ENCODE measurements around the gene RARS1. TPM values are rescaled to one million over a fixed set of nuclear protein-coding genes. Genes with fewer than 3 reads are reported as not detected.
A peak's percentile ranks its signal among the peaks of the same experiment; 100 is the strongest.

Gene RARS1
- total RNA-seq, 5 donors from 2014 or later (not counting 1 experiment from before 2014, with no cell fraction given): 57.6 to 84.8 (median 62.6) TPM

GRCh38 chr5:168477060-168477459 lies 9.2 kb upstream of the RARS1 start:
- Mint-ChIP-seq H3K9me3 (no peaks in the 10 kb centered on the region), H3K36me3 (no peaks in the 10 kb centered on the region), H3K27ac (no peak overlapping the region), H3K4me3 (no peak overlapping the region), H3K27me3 (peaks cover 0 to 7% of the 10 kb centered on the region in 2 donors), H3K4me1 (peaks cover 0 to 9% (median 5%) of the 10 kb centered on the region in 3 donors)
- ATAC-seq (replicated peaks in 1 of 4) (no peak), DNase-seq (no peak)
- H3K27ac ChIP-seq (ENCODE audit: low read length): no peak overlapping the region
- H3K4me3 ChIP-seq (ENCODE audit: control insufficient read depth in 1 of 2, extremely low read depth in 1 of 2, low read length in 1 of 2): no peak overlapping the region
- CTCF ChIA-PET: no interaction called here
- no peaks in the 10 kb centered on the region for H3K27me3 ChIP-seq (replicated peaks in 1 of 2; ENCODE audit: control insufficient read depth in 2 of 2, extremely low read depth in 1 of 2, insufficient read depth in 2 of 2, low read length in 1 of 2)
- POLR2A ChIA-PET: no interaction called here
- no peaks in the 10 kb centered on the region for H3K4me1 ChIP-seq (ENCODE audit: control insufficient read depth in 1 of 2, extremely low read depth in 1 of 2, insufficient read depth in 2 of 2, low read length in 2 of 2)
- no peaks in the 10 kb centered on the region for H3K9me3 ChIP-seq
- 50% methylated on average over 4 of the region's 7 CpGs for WGBS (ENCODE audit: insufficient coverage)
- H3K36me3 ChIP-seq (ENCODE audit: control insufficient read depth in 2 of 2, extremely low read depth in 1 of 2, insufficient read depth in 1 of 2, low read length in 1 of 2): no peaks in the 10 kb centered on the region

- Histone ChIP-seq H3K27ac (ENCODE audit: low read length) (no peak overlapping the region), H3K27me3 (replicated peaks in 1 of 2; ENCODE audit: control insufficient read depth in 2 of 2, extremely low read depth in 1 of 2, insufficient read depth in 2 of 2, low read length in 1 of 2) (no peaks in the 10 kb centered on the region), H3K4me1 (ENCODE audit: control insufficient read depth in 1 of 2, extremely low read depth in 1 of 2, insufficient read depth in 2 of 2, low read length in 2 of 2) (no peaks in the 10 kb centered on the region), H3K9me3 (no peaks in the 10 kb centered on the region), H3K36me3 (ENCODE audit: control insufficient read depth in 2 of 2, extremely low read depth in 1 of 2, insufficient read depth in 1 of 2, low read length in 1 of 2) (no peaks in the 10 kb centered on the region), H3K4me3 (ENCODE audit: control insufficient read depth in 1 of 2, extremely low read depth in 1 of 2, low read length in 1 of 2) (no peak overlapping the region)
- Mint-ChIP-seq H3K9me3 (no peaks in the 10 kb centered on the region), H3K36me3 (no peaks in the 10 kb centered on the region), H3K4me3 (no peak overlapping the region), H3K27ac (no peak overlapping the region), H3K27me3 (peaks cover 0 to 2% of the 10 kb centered on the region in 2 donors), H3K4me1 (peaks cover 0 to 10% (median 5%) of the 10 kb centered on the region in 3 donors)
- ChIA-PET CTCF (no interaction called here), POLR2A (no interaction called here)
- DNase-seq (no peak), ATAC-seq (replicated peaks in 1 of 4) (no peak)
- WGBS (ENCODE audit: insufficient coverage): 74% methylated on average over 2 of the region's 3 CpGs
These were observed 7.1 kb upstream of the RARS1 start for GRCh38 chr5:168479166-168479565.

- DNase-seq: no peak
- H3K27ac Mint-ChIP-seq: no peak overlapping the region
- H3K36me3 ChIP-seq (ENCODE audit: control insufficient read depth in 2 of 2, extremely low read depth in 1 of 2, insufficient read depth in 1 of 2, low read length in 1 of 2): no peaks in the 10 kb centered on the region
- POLR2A ChIA-PET: no interaction called here
- no peak overlapping the region for H3K4me3 Mint-ChIP-seq
- H3K4me1 Mint-ChIP-seq: peaks cover 8 to 17% (median 11%) of the 10 kb centered on the region in 3 donors
- no CpG with 5 or more reads among the region's 3 CpGs for WGBS (ENCODE audit: insufficient coverage)
- H3K4me3 ChIP-seq (ENCODE audit: control insufficient read depth in 1 of 2, extremely low read depth in 1 of 2, low read length in 1 of 2): no peak overlapping the region
- no peak overlapping the region for H3K27ac ChIP-seq (ENCODE audit: low read length)
- no peak for ATAC-seq (replicated peaks in 1 of 4)
- no peaks in the 10 kb centered on the region for H3K27me3 ChIP-seq (replicated peaks in 1 of 2; ENCODE audit: control insufficient read depth in 2 of 2, extremely low read depth in 1 of 2, insufficient read depth in 2 of 2, low read length in 1 of 2)
- CTCF ChIA-PET: no interaction called here
- peaks cover 0 to 2% of the 10 kb centered on the region in 2 donors for H3K27me3 Mint-ChIP-seq
- no peaks in the 10 kb centered on the region for H3K9me3 Mint-ChIP-seq
- H3K9me3 ChIP-seq: no peaks in the 10 kb centered on the region
- H3K36me3 Mint-ChIP-seq: no peaks in the 10 kb centered on the region
- no peaks in the 10 kb centered on the region for H3K4me1 ChIP-seq (ENCODE audit: control insufficient read depth in 1 of 2, extremely low read depth in 1 of 2, insufficient read depth in 2 of 2, low read length in 2 of 2)
These were observed 5.7 kb upstream of the RARS1 start for GRCh38 chr5:168480601-168481000.

- H3K9me3 Mint-ChIP-seq: no peaks in the 10 kb centered on the region
- H3K4me1 Mint-ChIP-seq: peaks cover 15 to 24% (median 19%) of the 10 kb centered on the region in 3 donors
- H3K27ac Mint-ChIP-seq: peak overlapping the region in 1 of 2 donors; percentile 47
- ChIA-PET CTCF (no interaction called here), POLR2A (no interaction called here)
- H3K4me1 ChIP-seq (ENCODE audit: control insufficient read depth in 1 of 2, extremely low read depth in 1 of 2, insufficient read depth in 2 of 2, low read length in 2 of 2): peaks cover 0 to 4% of the 10 kb centered on the region in 2 experiments
- no CpG with 5 or more reads among the region's 4 CpGs for WGBS (ENCODE audit: insufficient coverage)
- no peak overlapping the region for H3K4me3 ChIP-seq (ENCODE audit: control insufficient read depth in 1 of 2, extremely low read depth in 1 of 2, low read length in 1 of 2)
- H3K36me3 Mint-ChIP-seq: no peaks in the 10 kb centered on the region
- H3K27me3 ChIP-seq (replicated peaks in 1 of 2; ENCODE audit: control insufficient read depth in 2 of 2, extremely low read depth in 1 of 2, insufficient read depth in 2 of 2, low read length in 1 of 2): no peaks in the 10 kb centered on the region
- DNase-seq (peak in 1 of 35 experiments; percentile 17), ATAC-seq (replicated peaks in 1 of 4) (no peak)
- H3K4me3 Mint-ChIP-seq: peak overlapping the region in 1 of 3 donors; percentile 53
- H3K36me3 ChIP-seq (ENCODE audit: control insufficient read depth in 2 of 2, extremely low read depth in 1 of 2, insufficient read depth in 1 of 2, low read length in 1 of 2): no peaks in the 10 kb centered on the region
- H3K27ac ChIP-seq (ENCODE audit: low read length): no peak overlapping the region
- H3K27me3 Mint-ChIP-seq: peaks cover 0 to 2% of the 10 kb centered on the region in 2 donors
- H3K9me3 ChIP-seq: no peaks in the 10 kb centered on the region
These were observed 4.9 kb upstream of the RARS1 start for GRCh38 chr5:168481330-168481788.

- H3K27me3 ChIP-seq (replicated peaks in 1 of 2; ENCODE audit: control insufficient read depth in 2 of 2, extremely low read depth in 1 of 2, insufficient read depth in 2 of 2, low read length in 1 of 2): no peaks in the 10 kb centered on the region
- no peak overlapping the region for H3K4me3 Mint-ChIP-seq
- CTCF ChIA-PET: no interaction called here
- H3K4me1 ChIP-seq (ENCODE audit: control insufficient read depth in 1 of 2, extremely low read depth in 1 of 2, insufficient read depth in 2 of 2, low read length in 2 of 2): peaks cover 2 to 12% of the 10 kb centered on the region in 2 experiments
- H3K9me3 Mint-ChIP-seq: no peaks in the 10 kb centered on the region
- H3K4me1 Mint-ChIP-seq: peaks cover 24 to 34% (median 27%) of the 10 kb centered on the region in 3 donors
- H3K27ac Mint-ChIP-seq: no peak overlapping the region
- no peaks in the 10 kb centered on the region for H3K36me3 Mint-ChIP-seq
- POLR2A ChIA-PET: no interaction called here
- DNase-seq (no peak), ATAC-seq (replicated peaks in 1 of 4) (no peak)
- H3K27me3 Mint-ChIP-seq: no peaks in the 10 kb centered on the region
- H3K4me3 ChIP-seq (ENCODE audit: control insufficient read depth in 1 of 2, extremely low read depth in 1 of 2, low read length in 1 of 2): no peak overlapping the region
- no peak overlapping the region for H3K27ac ChIP-seq (ENCODE audit: low read length)
- H3K9me3 ChIP-seq: no peaks in the 10 kb centered on the region
- WGBS (ENCODE audit: insufficient coverage): 73% methylated on average over 2 of the region's 5 CpGs
- H3K36me3 ChIP-seq (ENCODE audit: control insufficient read depth in 2 of 2, extremely low read depth in 1 of 2, insufficient read depth in 1 of 2, low read length in 1 of 2): no peaks in the 10 kb centered on the region
These were observed 3.9 kb upstream of the RARS1 start for GRCh38 chr5:168482361-168482760.

- Histone ChIP-seq H3K36me3 (ENCODE audit: control insufficient read depth in 2 of 2, extremely low read depth in 1 of 2, insufficient read depth in 1 of 2, low read length in 1 of 2) (peaks cover 3 to 47% of the 10 kb centered on the region in 2 donors), H3K4me1 (ENCODE audit: control insufficient read depth in 1 of 2, extremely low read depth in 1 of 2, insufficient read depth in 2 of 2, low read length in 2 of 2) (peaks cover 5 to 12% of the 10 kb centered on the region in 2 experiments), H3K9me3 (no peaks in the 10 kb centered on the region), H3K27ac (ENCODE audit: low read length) (no peak overlapping the region), H3K27me3 (replicated peaks in 1 of 2; ENCODE audit: control insufficient read depth in 2 of 2, extremely low read depth in 1 of 2, insufficient read depth in 2 of 2, low read length in 1 of 2) (no peaks in the 10 kb centered on the region), H3K4me3 (ENCODE audit: control insufficient read depth in 1 of 2, extremely low read depth in 1 of 2, low read length in 1 of 2) (no peak overlapping the region)
- WGBS (ENCODE audit: insufficient coverage): no CpG with 5 or more reads among the region's 3 CpGs
- no peaks in the 10 kb centered on the region for H3K9me3 Mint-ChIP-seq
- H3K4me3 Mint-ChIP-seq: no peak overlapping the region
- no peak overlapping the region for H3K27ac Mint-ChIP-seq
- H3K36me3 Mint-ChIP-seq: peaks cover 43% of the 10 kb centered on the region
- peaks cover 39 to 43% (median 42%) of the 10 kb centered on the region in 3 donors for H3K4me1 Mint-ChIP-seq
- ATAC-seq (replicated peaks in 1 of 4) (no peak), DNase-seq (no peak)
- ChIA-PET CTCF (interaction anchor here in 1 of 2 donors (0.6 kb wide), 1 partner anchor 297 kb away, joined by 3 read pairs; no protein-coding TSS in a partner anchor), POLR2A (no interaction called here)
- no peaks in the 10 kb centered on the region for H3K27me3 Mint-ChIP-seq
These were observed 2.8 kb downstream of the RARS1 start for GRCh38 chr5:168489059-168489458.

Measured in T-cell (primary cell).